ENCODE results near the gene MIS12.
A peak's percentile ranks its signal among the peaks of the same experiment; 100 is the strongest.

Gene MIS12

DNA sequence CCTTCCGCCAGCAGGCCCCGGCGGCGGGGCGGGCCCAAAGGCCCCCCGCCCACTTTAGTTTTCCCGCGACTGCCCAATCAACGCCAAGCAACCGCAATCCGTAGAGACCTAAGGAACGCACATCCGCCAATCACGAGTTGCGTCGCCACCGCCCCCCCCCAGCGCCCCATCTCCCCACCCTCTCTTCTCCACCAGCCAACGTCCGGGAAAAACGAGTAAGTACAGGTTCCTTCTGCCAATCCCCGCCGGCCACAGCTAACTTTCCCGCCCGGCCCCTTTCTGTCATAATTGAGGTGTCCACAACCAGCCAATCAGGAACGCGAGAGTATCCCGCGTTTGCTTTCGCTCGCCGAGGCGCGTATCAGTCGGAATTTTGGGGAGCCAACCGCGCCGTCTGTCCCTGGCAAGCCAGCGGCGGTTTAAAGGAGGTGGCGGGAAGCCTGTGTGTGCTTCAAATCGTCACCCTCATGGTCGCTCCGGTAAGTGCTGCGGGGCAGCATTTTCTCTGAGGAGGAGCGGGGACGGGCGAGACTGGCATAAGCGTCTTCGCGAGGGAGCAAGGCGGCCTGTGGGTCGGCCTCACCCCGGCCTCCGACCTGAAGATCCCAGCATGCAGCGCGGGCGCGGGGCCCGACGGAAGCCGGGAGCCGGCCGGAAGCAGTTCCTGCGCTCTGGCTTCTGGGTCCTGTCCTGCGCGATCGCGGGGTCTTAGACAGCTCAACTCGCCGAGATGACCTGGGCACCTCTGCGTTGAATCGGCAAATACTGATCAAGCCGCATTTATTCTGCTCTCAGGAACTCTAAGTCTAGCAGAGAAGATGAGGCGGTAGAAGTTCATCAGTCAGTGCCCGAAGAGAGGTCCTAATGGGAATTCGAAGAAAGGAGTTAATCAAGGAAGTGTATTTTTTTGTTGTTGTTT lies at the start of gene MIS12:
MIS12 (plus strand) TSS at position 361 of the 919 bp plus-strand sequence. CDS start 2,297 bp downstream, outside the sequence.
- peak; percentile 99 for DNase-seq

GRCh38 chr17:5437721-5438317 lies 48.5 kb upstream of the MIS12 start:
- DNase-seq, result peak in 1 of 2 donors; percentile 9

GRCh38 chr17:5438716-5439445 lies 47.5 kb upstream of the MIS12 start, which contains the start of gene C1QBP:
TSS of gene C1QBP (minus strand) at chr17:5439155. CDS start at chr17:5439073, 82 bp downstream.
- DNase-seq, result peak; percentile 93 to 94

DNA sequence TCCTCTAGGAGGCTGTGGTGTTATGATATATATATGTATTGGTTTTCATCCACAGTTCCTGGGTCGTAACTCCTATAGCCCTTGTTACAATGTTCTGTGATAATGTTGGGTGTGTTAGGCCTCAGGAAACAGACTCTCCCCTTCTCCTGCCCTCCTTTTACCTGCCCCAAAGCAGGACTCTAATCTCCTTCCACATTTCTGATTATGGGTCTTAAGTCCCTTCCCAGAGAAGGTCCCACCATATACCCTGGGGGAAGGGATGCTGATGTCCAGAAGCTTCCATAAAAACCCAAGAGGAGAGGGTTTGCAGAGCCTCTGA lies 47.0 kb upstream of the MIS12 start:
- no peak for DNase-seq

DNA sequence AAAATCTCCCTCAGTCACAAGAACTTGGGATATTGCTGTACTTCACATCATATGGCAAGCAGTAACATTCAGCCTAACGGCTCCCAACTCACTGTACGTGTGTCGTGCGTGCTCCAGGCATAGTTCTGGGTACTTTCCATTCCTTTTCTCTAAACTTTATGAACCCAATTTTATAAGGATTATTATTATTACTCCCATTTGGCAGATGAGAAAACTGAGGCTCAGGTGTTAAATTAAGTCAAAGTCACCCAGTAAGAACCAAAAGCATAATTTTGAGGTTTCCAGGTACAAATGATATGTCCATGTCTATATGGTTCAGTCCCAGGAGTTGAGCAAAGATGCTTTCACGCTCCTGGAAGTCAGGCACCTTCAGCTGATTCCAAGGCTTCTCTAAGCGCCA lies 42.6 kb upstream of the MIS12 start:
- DNase-seq, result no peak

GRCh38 chr17:5444209-5444608 lies 42.2 kb upstream of the MIS12 start:
- DNase-seq, result no peak

- no peak for DNase-seq
These were observed 39.6 kb upstream of the MIS12 start for GRCh38 chr17:5446786-5447185.

GRCh38 chr17:5464717-5465507 lies 21.5 kb upstream of the MIS12 start:
- no peak for DNase-seq

DNA sequence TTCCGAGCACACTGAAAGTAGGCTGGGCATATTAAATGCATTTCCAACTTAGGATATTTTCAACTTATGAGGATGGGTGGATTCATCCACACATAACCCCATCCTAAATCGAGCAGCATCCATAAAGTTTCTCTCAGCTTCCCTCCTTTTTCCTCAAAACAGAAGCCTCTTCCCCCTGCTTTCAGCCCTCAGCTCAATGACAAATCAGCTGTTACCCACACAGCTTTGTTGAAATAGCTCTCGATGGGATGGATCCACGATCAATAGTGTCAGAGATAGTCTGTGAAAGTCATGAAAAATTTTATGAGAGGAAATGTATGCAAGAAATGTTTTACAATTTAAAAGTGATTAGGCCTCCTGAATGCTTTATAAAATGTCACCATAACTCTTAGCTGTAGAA lies 20.1 kb upstream of the MIS12 start:
- no peak for DNase-seq

GRCh38 chr17:5467416-5467815 lies 18.9 kb upstream of the MIS12 start:
- DNase-seq, result no peak

DNA sequence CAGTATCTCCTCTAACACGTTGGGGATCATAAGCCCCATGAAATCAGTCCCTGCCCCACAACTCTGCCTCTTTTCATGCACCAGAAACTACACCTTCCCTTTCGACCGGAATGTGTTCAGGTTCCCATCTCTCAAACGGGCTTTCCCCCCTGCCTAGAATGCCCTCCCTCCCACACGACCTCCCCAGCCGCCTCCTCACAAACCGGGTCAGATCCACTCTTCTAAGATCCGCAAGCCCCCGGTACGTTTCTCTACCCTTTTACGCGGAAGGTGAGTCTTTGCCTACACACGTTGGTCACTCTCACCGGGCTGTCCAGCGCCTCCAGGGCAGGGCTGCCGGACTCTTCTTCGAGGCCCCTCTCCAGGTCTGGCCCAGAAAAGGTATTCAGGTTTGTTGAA lies 18.3 kb upstream of the MIS12 start:
- no peak for DNase-seq

GRCh38 chr17:5472511-5472910 lies 13.9 kb upstream of the MIS12 start:
- DNase-seq, result no peak

DNA sequence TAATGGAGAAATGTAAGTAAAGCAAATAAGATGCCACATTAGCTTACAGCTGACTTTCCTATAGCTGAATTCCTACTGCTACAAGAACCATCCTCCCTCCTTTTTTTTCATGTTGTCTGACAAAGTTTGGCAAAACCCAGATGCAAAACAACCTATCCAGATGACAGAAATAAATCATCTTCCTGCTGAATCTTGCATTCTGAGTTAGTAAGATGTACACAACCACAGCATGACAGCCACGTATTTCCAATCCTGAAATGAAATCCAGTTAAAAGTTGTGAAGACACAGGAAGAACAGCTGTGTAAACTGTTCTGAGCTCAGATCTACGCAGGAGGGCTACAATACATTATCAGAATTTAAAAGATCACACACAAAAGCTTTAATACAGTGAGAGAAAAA lies 12.5 kb upstream of the MIS12 start:
- no peak for DNase-seq

DNA sequence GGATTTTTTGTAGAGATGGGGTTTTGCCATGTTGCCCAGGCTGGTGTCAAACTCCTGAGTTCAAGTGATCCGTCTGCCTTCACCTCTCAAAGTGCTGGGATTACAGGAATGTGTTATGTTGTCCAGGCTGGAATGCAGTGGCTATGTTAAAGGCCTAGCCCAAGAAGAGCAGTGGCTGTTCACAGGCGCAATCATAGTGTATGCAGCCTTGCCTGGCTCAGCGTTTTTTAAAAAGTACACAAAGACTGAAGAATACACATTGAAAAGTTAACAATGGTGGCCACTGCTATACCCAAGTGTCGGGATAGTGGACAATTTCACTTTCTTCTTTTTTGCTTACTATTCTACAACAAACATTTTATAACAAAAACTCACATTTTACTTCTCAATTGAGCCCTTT lies 7.4 kb upstream of the MIS12 start:
- no peak for DNase-seq

- no peak for DNase-seq
These were observed 5.4 kb upstream of the MIS12 start for GRCh38 chr17:5480962-5481361.

GRCh38 chr17:5481451-5481850 lies 4.9 kb upstream of the MIS12 start:
- DNase-seq, result no peak

DNA sequence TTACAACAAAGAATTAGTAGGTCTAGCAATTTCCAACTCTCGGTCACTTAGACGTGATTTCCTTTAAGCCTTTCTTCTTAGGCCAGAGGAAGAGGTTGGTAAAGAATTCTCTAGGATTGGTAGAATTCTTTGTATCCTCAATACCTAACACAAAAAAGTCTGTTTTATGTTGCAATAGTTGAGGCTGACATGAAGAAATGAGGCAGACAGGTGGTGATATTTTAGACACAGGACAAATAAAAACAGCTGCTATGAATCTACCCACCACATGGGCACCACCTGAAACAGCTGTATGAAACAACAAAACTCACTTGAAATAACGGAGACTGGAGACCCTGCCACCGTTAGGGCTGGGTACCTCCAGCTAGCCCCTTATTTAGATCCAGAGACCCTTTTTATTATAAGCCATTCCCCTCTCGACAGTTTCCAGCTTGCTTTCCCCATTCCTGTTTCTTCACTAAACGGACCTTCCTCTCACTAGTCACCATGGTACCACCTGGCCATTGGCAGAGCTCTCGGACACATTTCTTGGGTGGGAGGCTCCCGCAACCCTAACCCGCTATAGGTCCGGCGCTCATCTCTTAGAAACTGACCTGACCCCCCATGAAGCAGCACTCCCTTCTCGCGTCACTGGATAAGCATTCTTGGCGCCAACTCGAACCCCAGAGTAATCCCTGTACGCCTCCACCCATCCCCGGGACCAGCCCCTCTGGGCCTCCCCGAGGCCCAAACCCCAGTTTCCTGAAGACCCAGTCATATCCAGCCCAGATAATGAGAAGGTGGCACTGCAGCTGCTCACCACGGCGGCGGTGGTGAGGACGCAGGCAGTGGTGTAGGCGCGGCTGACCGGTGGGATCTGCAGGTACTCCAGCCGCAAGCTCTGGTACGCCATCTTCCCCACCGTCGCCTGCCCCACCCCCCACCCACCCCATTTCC lies 828 bp upstream of the MIS12 start, which contains the start of gene DERL2:
DERL2 (minus strand) TSS at position 909 of the 936 bp plus-strand sequence; CDS start at position 892, 17 bp downstream.
- DNase-seq, result no peak

GRCh38 chr17:5488752-5489151 lies 2.4 kb downstream of the MIS12 start:
- DNase-seq, result no peak

DNA sequence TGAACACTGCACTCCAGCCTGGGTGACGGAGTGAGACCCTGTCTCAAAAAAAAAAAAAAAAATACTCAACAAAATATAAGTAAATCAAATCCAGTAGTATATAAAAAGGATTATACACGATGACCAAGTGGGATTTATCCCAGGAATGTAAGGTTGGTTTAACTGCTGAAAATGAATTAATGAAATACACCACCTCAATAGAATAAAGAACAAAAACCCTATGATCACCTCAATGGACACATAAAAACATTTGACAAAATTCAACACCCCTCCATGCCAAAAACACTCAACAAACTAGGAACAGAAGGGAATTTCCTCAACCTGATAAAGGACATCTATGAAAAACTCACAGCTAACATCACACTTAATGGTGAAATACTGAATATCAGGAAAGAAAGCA lies 6.6 kb downstream of the MIS12 start:
- no peak for DNase-seq

GRCh38 chr17:5499476-5500231 lies 13.3 kb downstream of the MIS12 start:
- no peak for DNase-seq

DNA sequence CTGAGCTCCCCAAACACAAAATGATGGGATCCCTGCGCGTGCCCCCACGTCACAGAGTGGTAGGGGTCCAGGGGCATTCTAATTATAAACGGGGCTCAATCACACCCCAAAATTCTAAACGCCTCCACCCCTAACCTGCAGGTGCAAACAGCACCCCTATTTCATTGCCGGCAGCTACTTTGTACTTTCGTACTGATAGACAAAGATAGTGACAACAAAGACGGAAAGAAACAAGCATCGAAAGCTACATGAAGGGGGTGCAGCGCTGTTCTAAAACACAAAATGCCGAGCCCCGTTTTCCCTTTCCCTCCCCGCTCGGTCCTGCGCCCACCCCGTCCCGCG lies 13.9 kb downstream of the MIS12 start:
- no peak for DNase-seq
